GM12878 (cell line): Measurements from ENCODE around the gene CHKA. TPM values are rescaled to one million over a fixed set of nuclear protein-coding genes. Genes with fewer than 3 reads are reported as not detected.

ENCODE experiments used
- BACH1 ChIP-seq: fragments of 450-650 bp; IDR thresholded peaks from 2 replicates; pipeline ENCODE4 v1.6.1; 2017; ENCODE audit warnings: mild to moderate bottlenecking, borderline replicate concordance
- CBFB ChIP-seq: IDR thresholded peaks from 2 replicates; pipeline ENCODE4 v1.6.1; 2016; ENCODE audit warnings: antibody characterized with exemption, low read depth
- CEBPZ ChIP-seq: fragments of 150-350 bp; IDR thresholded peaks from 2 replicates; pipeline ENCODE4 v1.6.1; 2016; ENCODE audit warnings: low read depth, low read length
- CREB1 ChIP-seq: IDR thresholded peaks from 2 replicates; pipeline ENCODE4 v1.6.1; 2012; ENCODE audit warnings: low read depth, mild to moderate bottlenecking, inconsistent platforms
- FOS ChIP-seq: IDR thresholded peaks from 3 replicates; pipeline ENCODE4 v1.6.1; 2011; ENCODE audit warnings: borderline replicate concordance; ENCODE audit not compliant: insufficient read length; ENCODE audit errors: extremely low read depth
- GABPA ChIP-seq: IDR thresholded peaks from 2 replicates; pipeline ENCODE4 v1.6.1; 2014; ENCODE audit warnings: antibody characterized with exemption, low read depth, mild to moderate bottlenecking, inconsistent platforms
- IKZF1 ChIP-seq: fragments of 450-650 bp; conservative IDR thresholded peaks from 2 replicates; pipeline ENCODE4 v1.6.1; 2017; ENCODE audit warnings: antibody characterized with exemption, mild to moderate bottlenecking
- NRF1 ChIP-seq: conservative IDR thresholded peaks from 2 replicates; pipeline ENCODE4 v1.6.1; 2011; ENCODE audit warnings: mild to moderate bottlenecking, low read depth, low read length, improper control_type of control experiment
- RCOR1 ChIP-seq: conservative IDR thresholded peaks from 2 replicates; pipeline ENCODE4 v1.6.1; 2012; ENCODE audit warnings: low read depth, low read length, improper control_type of control experiment
- RFX5 ChIP-seq: IDR thresholded peaks from 2 replicates; pipeline ENCODE4 v1.6.1; 2011; ENCODE audit warnings: low read depth, low read length, improper control_type of control experiment
- SUPT20H ChIP-seq: IDR thresholded peaks from 2 replicates; pipeline ENCODE4 v1.6.1; 2011; ENCODE audit warnings: low read depth, mild to moderate bottlenecking, low read length, moderate library complexity, borderline replicate concordance; ENCODE audit not compliant: control insufficient read depth
- TAF1 ChIP-seq: IDR thresholded peaks from 2 replicates; pipeline ENCODE4 v1.6.1; 2011; ENCODE audit warnings: mild to moderate bottlenecking, low read depth, low read length, borderline replicate concordance
- ZNF207 ChIP-seq: fragments of 450-650 bp; IDR thresholded peaks from 2 replicates; pipeline ENCODE4 v1.6.1; 2014; ENCODE audit warnings: antibody characterized with exemption, mild to moderate bottlenecking, borderline replicate concordance
- polyA plus RNA-seq, 11 experiments: library from polyadenylated mRNA; depleted of rRNA in 4 of 11; unstranded in 6 of 11; stranded (reverse) in 5 of 11; fragments of >200 nt; fragmentation: Nextera tagmentation in 4 of 11; fragmentation: Illumina TruSeq in 1 of 11; extraction: Ambion mirVana in 4 of 11; extraction: Trizol in 1 of 11; gene quantifications; 1 replicate in 1 of 11; 2 replicates in 10 of 11; pipeline versions ENCODE4 v1.2.1 to v1.2.3, GENCODE V29; 2011 to 2016; ENCODE audit warnings: inconsistent platforms in 2 of 11, missing spikeins in 2 of 11, low read depth in 1 of 11
- total RNA-seq, 4 experiments: library from RNA; depleted of rRNA in 3 of 4; stranded (reverse); fragments of >200 nt in 3 of 4; fragmentation: Illumina TruSeq in 1 of 4; extraction: Trizol in 1 of 4; gene quantifications; 2 replicates each; pipeline versions ENCODE4 v1.2.1 to v1.2.3, GENCODE V29; 2013 to 2021
- TF ChIP-seq, protein P1 (sequence below): fragments of 450-650 bp; IDR thresholded peaks from 2 replicates; pipeline ENCODE4 v1.6.1; 2017; ENCODE audit warnings: low read depth, mild to moderate bottlenecking, moderate library complexity

The CHKA gene
- total and polyA plus RNA-seq, 10 of the 15 experiments (the other 5 are each of a cell fraction or from before 2014, with no cell fraction given): 5.2 to 29.2 (median 21.2) TPM

DNA sequence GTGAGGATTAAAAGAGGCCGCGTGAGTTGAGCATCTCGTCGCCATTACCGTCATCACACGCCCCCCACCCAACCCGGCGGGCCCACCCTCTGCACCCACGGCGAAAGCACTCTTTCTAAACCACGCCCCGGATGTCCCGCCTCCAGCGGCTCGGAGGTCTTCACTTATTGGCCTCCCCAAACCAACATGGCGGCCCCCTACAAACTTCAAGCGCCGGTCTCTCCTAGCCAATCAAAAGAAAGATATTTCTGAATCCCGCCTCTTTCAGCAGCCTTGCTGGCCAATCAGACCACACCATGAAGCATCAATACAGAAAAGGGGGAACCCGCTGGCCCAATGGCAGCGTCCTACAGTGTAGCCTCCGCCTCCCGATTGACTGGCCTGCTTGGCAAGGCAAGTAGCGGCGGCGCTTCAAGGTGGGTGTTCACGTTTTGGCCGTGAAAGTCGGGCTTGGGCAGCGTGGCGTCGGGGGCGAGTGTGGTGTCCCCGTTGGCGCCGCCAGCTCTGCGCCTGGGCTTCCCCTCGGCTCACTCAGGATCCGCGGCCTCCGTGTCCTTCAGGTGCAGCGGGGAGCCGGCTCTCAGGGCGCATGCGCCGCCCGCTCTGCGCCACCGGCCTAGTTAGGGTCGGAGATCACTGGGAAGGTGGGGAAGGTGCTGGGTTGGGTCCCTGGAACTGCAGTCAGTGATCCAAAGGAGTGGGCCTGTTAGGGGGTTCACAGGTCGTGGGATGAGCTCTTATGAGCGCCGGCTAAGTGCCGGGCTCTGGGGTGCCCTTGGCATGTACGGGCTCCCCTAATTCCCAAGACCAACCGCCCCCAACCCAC is 90.7 kb downstream of the CHKA start, which contains the start of gene NDUFS8 (continued):
- TF ChIP-seq GABPA (peak; percentile 90), CREB1 (peak; percentile 78), BACH1 (0 out of 2 replicates have a peak, but pooled peaks have one; percentile 23), FOS (peak; percentile 67), TAF1 (0 out of 2 replicates have a peak, but pooled peaks have one; percentile 42), ZNF207 (peak; percentile 81; the same call in 1 of the 2 replicates), RCOR1 (no peak), NRF1 (peak; percentile 75), IKZF1 (peak; percentile 63), SUPT20H (no peak), RFX5 (no peak; the same call in none of the 2 replicates), CEBPZ (peak; percentile 86), CBFB (peak; percentile 45; the same call in 1 of the 2 replicates)
- TF ChIP-seq, protein P1, sequence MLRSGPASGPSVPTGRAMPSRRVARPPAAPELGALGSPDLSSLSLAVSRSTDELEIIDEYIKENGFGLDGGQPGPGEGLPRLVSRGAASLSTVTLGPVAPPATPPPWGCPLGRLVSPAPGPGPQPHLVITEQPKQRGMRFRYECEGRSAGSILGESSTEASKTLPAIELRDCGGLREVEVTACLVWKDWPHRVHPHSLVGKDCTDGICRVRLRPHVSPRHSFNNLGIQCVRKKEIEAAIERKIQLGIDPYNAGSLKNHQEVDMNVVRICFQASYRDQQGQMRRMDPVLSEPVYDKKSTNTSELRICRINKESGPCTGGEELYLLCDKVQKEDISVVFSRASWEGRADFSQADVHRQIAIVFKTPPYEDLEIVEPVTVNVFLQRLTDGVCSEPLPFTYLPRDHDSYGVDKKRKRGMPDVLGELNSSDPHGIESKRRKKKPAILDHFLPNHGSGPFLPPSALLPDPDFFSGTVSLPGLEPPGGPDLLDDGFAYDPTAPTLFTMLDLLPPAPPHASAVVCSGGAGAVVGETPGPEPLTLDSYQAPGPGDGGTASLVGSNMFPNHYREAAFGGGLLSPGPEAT: peak; percentile 44; the same call in 1 of the 2 replicates
- TF ChIP-seq, all 136 proteins: peak for 37
